Vagina (tissue), 2 donors: ENCODE results near the gene RFC4. TPM values are rescaled to one million over a fixed set of nuclear protein-coding genes. Genes with fewer than 3 reads are reported as not detected.

ENCODE experiments used
- DNase-seq, 2 donors: peaks; one replicate each; pipeline ENCODE4 v3.0.0-alpha.2; 2017; ENCODE audit errors: extremely low spot score in 2 of 2
- H3K27ac ChIP-seq: fragments of 200-600 bp; sonication (generic); one replicate; pipeline ENCODE4 v1.5.1; 2019
- H3K27me3 ChIP-seq: fragments of 200-600 bp; sonication (generic); one replicate; pipeline ENCODE4 v1.5.1; 2019
- H3K36me3 ChIP-seq, 2 donors: fragments of 200-600 bp; sonication (generic); one replicate each; pipeline ENCODE4 v1.5.1; 2017 to 2019
- H3K4me1 ChIP-seq: fragments of 200-600 bp; sonication (generic); one replicate; pipeline ENCODE4 v1.5.1; 2019
- H3K4me3 ChIP-seq, 2 donors: fragments of 200-600 bp; sonication (generic); 1 replicate in 1 of 2; 2 replicates in 1 of 2; pipeline ENCODE4 v1.5.1; 2016 to 2019
- H3K9me3 ChIP-seq: fragments of 200-600 bp; sonication (generic); one replicate; pipeline ENCODE4 v1.5.1; 2019
- CTCF ChIP-seq, 3 experiments: fragments of 450-650 bp in 2 of 3; fragments of 200-600 bp in 1 of 3; sonication (generic) in 1 of 3; IDR thresholded peaks; one replicate each; pipeline ENCODE4 v1.5.1; 2017 to 2019; ENCODE audit warnings: antibody characterized with exemption in 3 of 3, mild to moderate bottlenecking in 2 of 3, moderate library complexity in 2 of 3
- POLR2A ChIP-seq, 2 donors: fragments of 450-650 bp; IDR thresholded peaks; one replicate each; pipeline ENCODE4 v1.6.1; 2017; ENCODE audit warnings: antibody characterized with exemption in 2 of 2, mild to moderate bottlenecking in 2 of 2, moderate library complexity in 2 of 2
- POLR2AphosphoS5 ChIP-seq, 2 donors: sonication (generic); formaldehyde crosslinking; IDR thresholded peaks; one replicate each; pipeline ENCODE4 v1.9.0; 2017; ENCODE audit warnings: antibody characterized with exemption in 2 of 2, mild to moderate bottlenecking in 2 of 2, low read depth in 1 of 2; ENCODE audit not compliant: insufficient read depth in 1 of 2
- intact Hi-C: fragments of 100-400 bp; cut with DNase I; formaldehyde crosslinking; loops from one replicate; pipeline ENCODE4 v1.15.1; 2023
- total RNA-seq: library from RNA; depleted of rRNA; stranded (reverse); fragments of >200 nt; gene quantifications from one replicate; pipeline ENCODE4 v1.2.3, GENCODE V29; 2016

The RFC4 gene
- total RNA-seq, 1 donor from 2014 or later = 8.3 TPM

DNA sequence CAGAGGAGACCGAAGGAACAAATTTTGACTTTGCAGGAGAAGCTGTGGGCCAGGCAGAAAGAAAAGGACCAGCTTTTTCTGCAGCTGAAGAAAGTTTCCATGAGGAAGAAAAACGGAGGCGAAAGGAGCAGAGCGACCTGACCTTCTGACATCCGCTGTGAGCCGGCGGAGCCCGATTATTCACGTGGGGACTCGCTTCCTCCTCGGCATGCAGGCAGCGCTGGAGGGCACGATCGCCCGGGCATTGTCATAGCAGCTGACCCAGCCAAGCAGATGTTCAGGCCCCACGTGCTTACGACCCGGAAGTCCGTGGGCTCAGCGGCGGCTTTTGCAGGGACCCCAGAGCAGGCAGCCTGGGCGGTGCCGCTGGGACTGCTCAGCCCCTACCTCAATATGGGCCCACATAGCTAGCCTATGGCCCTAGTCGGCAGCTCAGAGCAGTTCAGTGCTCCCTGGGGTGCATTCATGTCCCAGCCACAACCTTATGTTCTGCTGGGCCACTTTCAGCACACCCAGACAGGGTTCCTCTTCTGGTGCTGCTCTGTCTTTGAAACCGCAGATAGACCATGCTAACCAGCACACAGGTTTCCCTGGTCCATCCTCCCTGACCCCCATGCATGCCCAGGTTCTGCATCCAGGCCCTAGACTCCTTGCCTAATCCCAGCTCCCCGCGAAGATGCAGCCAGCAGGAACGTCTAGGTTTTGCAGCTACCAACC lies 33.4 kb downstream of the RFC4 start:
- no peak for TF ChIP-seq CTCF (IDR thresholded peaks at IDR 0.05)
- peak in 1 of 2 donors; percentile 50 for TF ChIP-seq POLR2AphosphoS5 (IDR thresholded peaks at IDR 0.05; ENCODE audit: insufficient read depth in 1 of 2, low read depth in 1 of 2)
- H3K4me3 ChIP-seq = peak overlapping the region; percentile 44 to 46
- H3K27me3 ChIP-seq = no peaks in the 10 kb centered on the region
- peak overlapping the region; percentile 39 for H3K27ac ChIP-seq
- H3K4me1 ChIP-seq = peaks cover 13% of the 10 kb centered on the region
- DNase-seq = no peak
- no peaks in the 10 kb centered on the region for H3K36me3 ChIP-seq
- intact Hi-C loops = no loop called here
- no peaks in the 10 kb centered on the region for H3K9me3 ChIP-seq

GRCh38 chr3:186772281-186772694 lies 34.0 kb downstream of the RFC4 start:
- TF ChIP-seq POLR2AphosphoS5 (IDR thresholded peaks at IDR 0.05; ENCODE audit: insufficient read depth in 1 of 2, low read depth in 1 of 2) = no peak
- TF ChIP-seq CTCF (IDR thresholded peaks at IDR 0.05) = no peak
- TF ChIP-seq POLR2A (IDR thresholded peaks at IDR 0.05) = no peak
- Histone ChIP-seq H3K27ac (peak overlapping the region; percentile 39), H3K4me1 (peaks cover 13% of the 10 kb centered on the region), H3K27me3 (no peaks in the 10 kb centered on the region), H3K4me3 (peak overlapping the region; percentile 44 to 46), H3K9me3 (no peaks in the 10 kb centered on the region), H3K36me3 (no peaks in the 10 kb centered on the region)
- intact Hi-C loops = no loop called here
- DNase-seq = no peak

DNA sequence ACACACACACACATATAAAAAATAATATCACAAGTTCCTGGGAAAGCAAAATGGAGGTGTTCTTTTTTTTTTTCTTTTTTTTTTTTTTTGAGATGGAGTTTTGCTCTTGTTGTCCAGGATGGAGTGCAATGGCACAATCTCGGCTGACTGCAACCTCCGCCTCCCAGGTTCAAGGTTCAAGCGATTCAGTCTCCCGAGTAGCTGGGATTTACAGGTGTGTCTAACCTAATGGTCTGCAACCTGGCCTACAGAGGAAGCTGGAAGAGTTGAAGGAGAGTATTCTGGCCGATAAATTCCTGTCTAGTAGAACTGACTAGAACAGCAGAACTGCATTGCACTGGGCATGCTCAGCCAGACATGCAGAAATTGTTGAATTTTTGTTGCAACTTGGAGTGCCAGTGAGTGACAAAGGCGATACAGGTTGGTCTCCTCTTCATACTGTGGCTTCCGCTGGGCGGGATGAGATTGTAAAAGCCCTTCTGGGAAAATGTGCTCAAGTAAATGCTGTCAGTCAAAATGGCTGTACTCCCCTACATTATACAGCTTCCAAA lies 45.3 kb downstream of the RFC4 start:
- no peaks in the 10 kb centered on the region for H3K4me1 ChIP-seq
- DNase-seq = no peak
- H3K27ac ChIP-seq = no peak overlapping the region
- H3K36me3 ChIP-seq = no peaks in the 10 kb centered on the region
- H3K4me3 ChIP-seq = no peak overlapping the region
- intact Hi-C loops = no loop called here
- TF ChIP-seq CTCF (IDR thresholded peaks at IDR 0.05) = no peak
- no peak for TF ChIP-seq POLR2A (IDR thresholded peaks at IDR 0.05)
- no peak for TF ChIP-seq POLR2AphosphoS5 (IDR thresholded peaks at IDR 0.05; ENCODE audit: insufficient read depth in 1 of 2, low read depth in 1 of 2)
- no peaks in the 10 kb centered on the region for H3K27me3 ChIP-seq
- no peaks in the 10 kb centered on the region for H3K9me3 ChIP-seq

GRCh38 chr3:186760141-186760833 lies 46.0 kb downstream of the RFC4 start:
- TF ChIP-seq CTCF (IDR thresholded peaks at IDR 0.05) (no peak), POLR2AphosphoS5 (IDR thresholded peaks at IDR 0.05; ENCODE audit: insufficient read depth in 1 of 2, low read depth in 1 of 2) (peak in 1 of 2 donors; percentile 64), POLR2A (IDR thresholded peaks at IDR 0.05) (no peak)
- H3K9me3 ChIP-seq = no peaks in the 10 kb centered on the region
- H3K36me3 ChIP-seq = no peaks in the 10 kb centered on the region
- intact Hi-C loops = no loop called here
- no peak overlapping the region for H3K4me3 ChIP-seq
- H3K4me1 ChIP-seq = no peaks in the 10 kb centered on the region
- no peak overlapping the region for H3K27ac ChIP-seq
- no peaks in the 10 kb centered on the region for H3K27me3 ChIP-seq
- DNase-seq = no peak
